ENCODE measurements around the gene ATP4A. TPM values are rescaled to one million over a fixed set of nuclear protein-coding genes. Genes with fewer than 3 reads are reported as not detected.

The ATP4A gene
- total and polyA plus RNA-seq, 9 of the 15 experiments (the other 6 are each of a cell fraction or from before 2014, with no cell fraction given), result 0.15 TPM; not detected in 8

DNA sequence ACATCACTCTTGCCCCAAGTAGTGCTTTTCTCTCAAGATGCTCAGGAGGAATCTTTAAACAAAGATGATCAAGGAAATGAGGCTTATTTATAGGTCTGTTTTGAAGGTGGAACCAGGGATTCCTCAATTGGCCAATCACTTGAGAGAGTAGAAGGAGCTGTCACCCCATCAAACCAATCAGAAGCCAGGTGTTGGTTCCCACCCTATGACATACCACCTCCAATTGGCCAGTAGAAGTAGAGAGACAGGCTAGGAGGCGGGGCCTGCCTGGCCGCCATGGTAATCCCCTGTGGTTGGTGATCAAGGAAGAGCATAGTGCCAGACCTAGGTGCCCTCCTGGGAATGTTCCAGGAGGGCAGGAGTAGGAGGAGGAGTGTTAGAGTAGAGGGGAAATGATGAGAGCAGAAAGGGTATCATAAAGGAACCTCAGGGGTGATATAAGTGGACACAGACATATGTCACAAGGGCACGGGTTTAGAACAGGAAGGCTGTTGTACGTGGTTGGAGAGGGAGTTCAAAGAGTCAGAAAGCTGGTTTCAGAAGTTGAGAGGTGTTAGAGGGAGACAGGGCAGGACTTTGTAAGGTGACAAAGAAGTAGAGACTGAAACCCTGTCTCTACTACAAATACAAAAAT lies 33.0 kb upstream of the ATP4A start (continued):
- TF ChIP-seq ZNF668 (CRISPR knock-in tag; IDR thresholded peaks at IDR 0.05) (no peak), NFIC (IDR thresholded peaks at IDR 0.05) (no peak), MXI1 (IDR thresholded peaks at IDR 0.05; ENCODE audit: low read depth, low read length) (no peak), ZNF41 (CRISPR knock-in tag; conservative IDR thresholded peaks at IDR 0.05) (no peak), ESRRB (CRISPR knock-in tag; IDR thresholded peaks at IDR 0.05; ENCODE audit: borderline replicate concordance) (no peak), MEIS2 (IDR thresholded peaks at IDR 0.05; ENCODE audit: partially characterized antibody) (no peak), SMC3 (conservative IDR thresholded peaks at IDR 0.05; ENCODE audit: insufficient read depth, low read depth, low read length) (no peak), EHMT2 (IDR thresholded peaks at IDR 0.05) (peak; percentile 80), CBFB (CRISPR knock-in tag; IDR thresholded peaks at IDR 0.05) (no peak), KAT8 (IDR thresholded peaks at IDR 0.05; ENCODE audit: low read depth) (no peak), SRSF9 (IDR thresholded peaks at IDR 0.05; ENCODE audit: borderline replicate concordance, low read depth, low read length) (no peak), ZNF23 (CRISPR knock-in tag; IDR thresholded peaks at IDR 0.05) (no peak), BMI1 (IDR thresholded peaks at IDR 0.05; ENCODE audit: low read length) (no peak), SAFB (IDR thresholded peaks at IDR 0.05; ENCODE audit: borderline replicate concordance, low read depth, low read length) (no peak), ZNF124 (CRISPR knock-in tag; IDR thresholded peaks at IDR 0.05) (no peak), CSDE1 (IDR thresholded peaks at IDR 0.05) (no peak)
- TF ChIP-seq, protein P1, sequence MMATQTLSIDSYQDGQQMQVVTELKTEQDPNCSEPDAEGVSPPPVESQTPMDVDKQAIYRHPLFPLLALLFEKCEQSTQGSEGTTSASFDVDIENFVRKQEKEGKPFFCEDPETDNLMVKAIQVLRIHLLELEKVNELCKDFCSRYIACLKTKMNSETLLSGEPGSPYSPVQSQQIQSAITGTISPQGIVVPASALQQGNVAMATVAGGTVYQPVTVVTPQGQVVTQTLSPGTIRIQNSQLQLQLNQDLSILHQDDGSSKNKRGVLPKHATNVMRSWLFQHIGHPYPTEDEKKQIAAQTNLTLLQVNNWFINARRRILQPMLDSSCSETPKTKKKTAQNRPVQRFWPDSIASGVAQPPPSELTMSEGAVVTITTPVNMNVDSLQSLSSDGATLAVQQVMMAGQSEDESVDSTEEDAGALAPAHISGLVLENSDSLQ (IDR thresholded peaks at IDR 0.05), result peak; percentile 96
- TF ChIP-seq, protein P2, sequence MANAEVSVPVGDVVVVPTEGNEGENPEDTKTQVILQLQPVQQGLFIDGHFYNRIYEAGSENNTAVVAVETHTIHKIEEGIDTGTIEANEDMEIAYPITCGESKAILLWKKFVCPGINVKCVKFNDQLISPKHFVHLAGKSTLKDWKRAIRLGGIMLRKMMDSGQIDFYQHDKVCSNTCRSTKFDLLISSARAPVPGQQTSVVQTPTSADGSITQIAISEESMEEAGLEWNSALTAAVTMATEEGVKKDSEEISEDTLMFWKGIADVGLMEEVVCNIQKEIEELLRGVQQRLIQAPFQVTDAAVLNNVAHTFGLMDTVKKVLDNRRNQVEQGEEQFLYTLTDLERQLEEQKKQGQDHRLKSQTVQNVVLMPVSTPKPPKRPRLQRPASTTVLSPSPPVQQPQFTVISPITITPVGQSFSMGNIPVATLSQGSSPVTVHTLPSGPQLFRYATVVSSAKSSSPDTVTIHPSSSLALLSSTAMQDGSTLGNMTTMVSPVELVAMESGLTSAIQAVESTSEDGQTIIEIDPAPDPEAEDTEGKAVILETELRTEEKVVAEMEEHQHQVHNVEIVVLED (CRISPR knock-in tag; IDR thresholded peaks at IDR 0.05), result no peak
- TF ChIP-seq, protein P3, sequence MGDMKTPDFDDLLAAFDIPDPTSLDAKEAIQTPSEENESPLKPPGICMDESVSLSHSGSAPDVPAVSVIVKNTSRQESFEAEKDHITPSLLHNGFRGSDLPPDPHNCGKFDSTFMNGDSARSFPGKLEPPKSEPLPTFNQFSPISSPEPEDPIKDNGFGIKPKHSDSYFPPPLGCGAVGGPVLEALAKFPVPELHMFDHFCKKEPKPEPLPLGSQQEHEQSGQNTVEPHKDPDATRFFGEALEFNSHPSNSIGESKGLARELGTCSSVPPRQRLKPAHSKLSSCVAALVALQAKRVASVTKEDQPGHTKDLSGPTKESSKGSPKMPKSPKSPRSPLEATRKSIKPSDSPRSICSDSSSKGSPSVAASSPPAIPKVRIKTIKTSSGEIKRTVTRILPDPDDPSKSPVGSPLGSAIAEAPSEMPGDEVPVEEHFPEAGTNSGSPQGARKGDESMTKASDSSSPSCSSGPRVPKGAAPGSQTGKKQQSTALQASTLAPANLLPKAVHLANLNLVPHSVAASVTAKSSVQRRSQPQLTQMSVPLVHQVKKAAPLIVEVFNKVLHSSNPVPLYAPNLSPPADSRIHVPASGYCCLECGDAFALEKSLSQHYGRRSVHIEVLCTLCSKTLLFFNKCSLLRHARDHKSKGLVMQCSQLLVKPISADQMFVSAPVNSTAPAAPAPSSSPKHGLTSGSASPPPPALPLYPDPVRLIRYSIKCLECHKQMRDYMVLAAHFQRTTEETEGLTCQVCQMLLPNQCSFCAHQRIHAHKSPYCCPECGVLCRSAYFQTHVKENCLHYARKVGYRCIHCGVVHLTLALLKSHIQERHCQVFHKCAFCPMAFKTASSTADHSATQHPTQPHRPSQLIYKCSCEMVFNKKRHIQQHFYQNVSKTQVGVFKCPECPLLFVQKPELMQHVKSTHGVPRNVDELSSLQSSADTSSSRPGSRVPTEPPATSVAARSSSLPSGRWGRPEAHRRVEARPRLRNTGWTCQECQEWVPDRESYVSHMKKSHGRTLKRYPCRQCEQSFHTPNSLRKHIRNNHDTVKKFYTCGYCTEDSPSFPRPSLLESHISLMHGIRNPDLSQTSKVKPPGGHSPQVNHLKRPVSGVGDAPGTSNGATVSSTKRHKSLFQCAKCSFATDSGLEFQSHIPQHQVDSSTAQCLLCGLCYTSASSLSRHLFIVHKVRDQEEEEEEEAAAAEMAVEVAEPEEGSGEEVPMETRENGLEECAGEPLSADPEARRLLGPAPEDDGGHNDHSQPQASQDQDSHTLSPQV (IDR thresholded peaks at IDR 0.05), result no peak
- TF ChIP-seq, protein P4, sequence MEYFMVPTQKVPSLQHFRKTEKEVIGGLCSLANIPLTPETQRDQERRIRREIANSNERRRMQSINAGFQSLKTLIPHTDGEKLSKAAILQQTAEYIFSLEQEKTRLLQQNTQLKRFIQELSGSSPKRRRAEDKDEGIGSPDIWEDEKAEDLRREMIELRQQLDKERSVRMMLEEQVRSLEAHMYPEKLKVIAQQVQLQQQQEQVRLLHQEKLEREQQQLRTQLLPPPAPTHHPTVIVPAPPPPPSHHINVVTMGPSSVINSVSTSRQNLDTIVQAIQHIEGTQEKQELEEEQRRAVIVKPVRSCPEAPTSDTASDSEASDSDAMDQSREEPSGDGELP (CRISPR knock-in tag; IDR thresholded peaks at IDR 0.05; ENCODE audit: borderline replicate concordance), result no peak
- TF ChIP-seq, protein P5, sequence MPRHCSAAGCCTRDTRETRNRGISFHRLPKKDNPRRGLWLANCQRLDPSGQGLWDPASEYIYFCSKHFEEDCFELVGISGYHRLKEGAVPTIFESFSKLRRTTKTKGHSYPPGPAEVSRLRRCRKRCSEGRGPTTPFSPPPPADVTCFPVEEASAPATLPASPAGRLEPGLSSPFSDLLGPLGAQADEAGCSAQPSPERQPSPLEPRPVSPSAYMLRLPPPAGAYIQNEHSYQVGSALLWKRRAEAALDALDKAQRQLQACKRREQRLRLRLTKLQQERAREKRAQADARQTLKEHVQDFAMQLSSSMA (CRISPR knock-in tag; IDR thresholded peaks at IDR 0.05), result no peak

All from K562 (cell line).